ENCODE results near the gene PDLIM5. TPM values are rescaled to one million over a fixed set of nuclear protein-coding genes. Genes with fewer than 3 reads are reported as not detected.

The PDLIM5 gene
- total and polyA plus RNA-seq, 2 of the 8 experiments (the other 6 are each of a cell fraction or from before 2014, with no cell fraction given) = 37.3 to 62.1 TPM

DNA sequence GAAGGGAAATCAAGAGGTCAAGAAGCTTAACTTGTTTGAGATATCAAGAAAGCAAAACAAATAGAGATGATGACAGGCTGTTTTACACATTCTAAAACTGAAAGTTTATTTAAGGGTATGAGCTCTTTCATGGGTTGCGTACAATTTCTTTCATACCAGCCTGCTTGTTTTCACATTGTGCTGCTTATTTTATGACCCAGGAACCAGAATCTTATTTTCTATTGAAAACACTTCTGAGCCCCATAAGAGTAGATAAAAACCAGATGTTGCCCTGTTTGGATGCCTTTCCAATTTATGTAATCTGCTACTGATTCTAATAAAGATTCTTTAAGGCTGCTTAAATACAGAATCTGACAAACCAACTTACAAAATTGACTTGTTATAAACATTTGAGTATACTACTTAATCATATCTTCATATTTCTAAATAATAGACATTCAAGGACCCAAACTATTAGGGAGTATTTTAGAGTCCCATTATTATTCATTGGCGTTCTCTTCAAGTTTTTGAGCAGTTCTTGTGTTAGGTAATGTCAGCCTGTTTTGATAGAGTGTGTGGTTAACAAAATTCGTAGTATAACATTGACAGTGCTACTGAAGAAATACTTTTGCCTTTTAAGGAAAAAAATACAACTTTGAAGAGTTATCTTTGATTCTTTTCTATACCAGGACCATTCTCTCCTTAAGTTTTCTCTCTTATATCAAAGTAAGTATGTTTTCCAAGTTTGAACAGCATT, 74.4 kb downstream of the PDLIM5 start:
- H3K27me3 ChIP-seq (replicated peaks in 1 of 4; ENCODE audit: control insufficient read depth in 3 of 4, extremely low read depth in 1 of 4, insufficient read depth in 3 of 4, low read length in 3 of 4) = no peaks in the 10 kb centered on the region
- H2AK5ac ChIP-seq (ENCODE audit: low read depth, low read length) = no peak overlapping the region
- no peak overlapping the region for H3K14ac ChIP-seq (ENCODE audit: insufficient read length)
- CTCF ChIA-PET (ENCODE audit: partially characterized antibody) = no interaction called here
- H2BK5ac ChIP-seq (ENCODE audit: low read depth, low read length) = no peak overlapping the region
- no peak overlapping the region for H2BK12ac ChIP-seq (ENCODE audit: low read depth, low read length)
- no peaks in the 10 kb centered on the region for H3K23me2 ChIP-seq (ENCODE audit: low read depth, low read length)
- no peaks in the 10 kb centered on the region for H3K4me1 ChIP-seq (replicated peaks in 1 of 4; ENCODE audit: control insufficient read depth in 3 of 4, insufficient read depth in 4 of 4, low read length in 3 of 4)
- H3K79me2 ChIP-seq (ENCODE audit: control insufficient read depth in 1 of 2, insufficient read depth in 2 of 2, low read length in 2 of 2) = no peaks in the 10 kb centered on the region
- 91% methylated on average over 3 of the region's 3 CpGs; no CpG with 5 or more reads in 1 of the 2 experiments for WGBS, 2 experiments (ENCODE audit: extremely low coverage in 1 of 2, insufficient coverage in 1 of 2, insufficient read length in 1 of 2, insufficient replicate concordance in 2 of 2, low coverage in 1 of 2, low lambda C conversion rate in 2 of 2, missing lambda C conversion rate in 1 of 2)
- no peak overlapping the region for H2BK120ac ChIP-seq (replicated peaks; ENCODE audit: low read depth, low read length)
- no peak overlapping the region for H3K9ac ChIP-seq (replicated peaks in 1 of 4; ENCODE audit: extremely low read depth in 1 of 4, low read depth in 3 of 4, low read length in 3 of 4)
- POLR2A ChIA-PET (ENCODE audit: partially characterized antibody) = no interaction called here
- H3K4ac ChIP-seq (replicated peaks; ENCODE audit: insufficient read length, low read depth, low read length) = no peak overlapping the region
- FAIRE-seq (no peak), DNase-seq (ENCODE audit: low read depth in 1 of 2, low spot score in 2 of 2) (no peak)
- no peak overlapping the region for H3K56ac ChIP-seq (replicated peaks; ENCODE audit: insufficient read length, low read depth, low read length)
- H3K18ac ChIP-seq (ENCODE audit: extremely low read depth, low read length) = no peak overlapping the region
- no peaks in the 10 kb centered on the region for H3K79me1 ChIP-seq (ENCODE audit: low read depth, low read length)
- H2AFZ ChIP-seq (ENCODE audit: low read length) = no peak overlapping the region
- H3K9me3 ChIP-seq (ENCODE audit: insufficient read depth in 2 of 2, low read depth in 1 of 2, low read length in 1 of 2) = no peaks in the 10 kb centered on the region
- no peak overlapping the region for H3K27ac ChIP-seq (ENCODE audit: low read depth, low read length)
- no peak overlapping the region for H3K4me3 ChIP-seq (ENCODE audit: extremely low read depth in 1 of 4, insufficient read depth in 2 of 4, low read depth in 3 of 4, low read length in 4 of 4)
- no peak overlapping the region for H3K4me2 ChIP-seq (ENCODE audit: insufficient read depth in 1 of 2, low read depth in 2 of 2, low read length in 2 of 2)
- no peaks in the 10 kb centered on the region for H4K20me1 ChIP-seq (replicated peaks in 1 of 2; ENCODE audit: control insufficient read depth in 1 of 2, insufficient read depth in 2 of 2, low read length in 2 of 2)
- H4K8ac ChIP-seq (ENCODE audit: extremely low read depth, insufficient read depth, low read length) = no peak overlapping the region
- H3K23ac ChIP-seq (ENCODE audit: insufficient read length) = no peak overlapping the region
- no peak overlapping the region for H2BK15ac ChIP-seq (ENCODE audit: low read length)
- H2BK20ac ChIP-seq (ENCODE audit: low read length) = no peak overlapping the region
- H4K5ac ChIP-seq (ENCODE audit: insufficient read length, low read depth, low read length) = no peak overlapping the region
- no peaks in the 10 kb centered on the region for H3K36me3 ChIP-seq (ENCODE audit: control insufficient read depth in 2 of 4, insufficient read depth in 4 of 4, low read length in 3 of 4)
- no peak overlapping the region for H4K91ac ChIP-seq (replicated peaks; ENCODE audit: insufficient read length, low read length)
- no peak for TF ChIP-seq BRCA1 (IDR thresholded peaks at IDR 0.05; ENCODE audit: low read depth, low read length)
- no peak for TF ChIP-seq GTF2F1 (IDR thresholded peaks at IDR 0.05; ENCODE audit: borderline replicate concordance, low read depth, low read length)
- no peak for TF ChIP-seq POU5F1 (IDR thresholded peaks at IDR 0.05; ENCODE audit: low read depth, low read length)
- TF ChIP-seq KDM1A (IDR thresholded peaks at IDR 0.05; ENCODE audit: borderline replicate concordance, low read length) = no peak
- TF ChIP-seq MAFK (IDR thresholded peaks at IDR 0.05; ENCODE audit: low read depth, low read length) = no peak
- no peak for TF ChIP-seq RNF2 (IDR thresholded peaks at IDR 0.05; ENCODE audit: borderline replicate concordance, low read depth, low read length, missing control alignments, poor library complexity, severe bottlenecking)
- no peak for TF ChIP-seq POLR2A (IDR thresholded peaks at IDR 0.05; ENCODE audit: control extremely low read depth in 1 of 2, low read depth in 2 of 2, low read length in 2 of 2)
- TF ChIP-seq TAF7 (optimal IDR thresholded peaks at IDR 0.05; ENCODE audit: borderline replicate concordance, low read depth, low read length) = no peak
- TF ChIP-seq, protein P1, sequence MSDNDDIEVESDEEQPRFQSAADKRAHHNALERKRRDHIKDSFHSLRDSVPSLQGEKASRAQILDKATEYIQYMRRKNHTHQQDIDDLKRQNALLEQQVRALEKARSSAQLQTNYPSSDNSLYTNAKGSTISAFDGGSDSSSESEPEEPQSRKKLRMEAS (IDR thresholded peaks at IDR 0.05) = no peak
- no peak for TF ChIP-seq CTBP2 (IDR thresholded peaks at IDR 0.05; ENCODE audit: borderline replicate concordance, insufficient read depth, insufficient read length, low read length)
- TF ChIP-seq USF2 (IDR thresholded peaks at IDR 0.05; ENCODE audit: low read length) = no peak
- TF ChIP-seq POLR2AphosphoS5 (IDR thresholded peaks at IDR 0.05; ENCODE audit: low read depth, low read length) = no peak

Measured in H1 (cell line).